Esophagus squamous epithelium (tissue), 5 donors: ENCODE measurements around the gene ITPKB. TPM values are rescaled to one million over a fixed set of nuclear protein-coding genes. Genes with fewer than 3 reads are reported as not detected.
"Not testable (repeated sequence)": the region's sequence is repeated elsewhere in the genome, so short reads cannot be mapped to it uniquely, and the experiment has no call there.

ENCODE experiments used
- DNase-seq: peaks from one replicate; lab custom pipeline; 2025; lab: John Stamatoyannopoulos, UW
- H3K27ac ChIP-seq, 4 donors: fragments of 200-600 bp; sonication (generic); one replicate each; pipeline ENCODE4 v1.5.1; 2016 to 2019; ENCODE audit warnings: mild to moderate bottlenecking in 1 of 4
- H3K27me3 ChIP-seq, 4 donors: fragments of 200-600 bp; sonication (generic); 1 replicate in 3 of 4; 2 replicates in 1 of 4; pipeline versions ENCODE4 v1.5.1 to v1.6.0; 2017 to 2021; ENCODE audit warnings: antibody characterized with exemption in 1 of 4
- H3K36me3 ChIP-seq, 3 donors: fragments of 200-600 bp; sonication (generic); one replicate each; pipeline ENCODE4 v1.5.1; 2016 to 2019
- H3K4me1 ChIP-seq, 3 donors: fragments of 200-600 bp; sonication (generic); one replicate each; pipeline ENCODE4 v1.5.1; 2017 to 2019
- H3K4me3 ChIP-seq, 4 donors: fragments of 200-600 bp; sonication (generic); 1 replicate in 3 of 4; 2 replicates in 1 of 4; pipeline ENCODE4 v1.5.1; 2016 to 2019; ENCODE audit warnings: mild to moderate bottlenecking in 2 of 4, moderate library complexity in 1 of 4
- H3K9me3 ChIP-seq, 3 donors: fragments of 200-600 bp; sonication (generic); one replicate each; pipeline ENCODE4 v1.5.1; 2016 to 2019
- POLR2A ChIP-seq, 4 donors: fragments of 450-650 bp; IDR thresholded peaks; one replicate each; pipeline ENCODE4 v1.6.1; 2017; ENCODE audit warnings: antibody characterized with exemption in 4 of 4, mild to moderate bottlenecking in 4 of 4, moderate library complexity in 3 of 4
- WGBS, 2 donors: methylation state at CpG; one replicate each; pipeline ENCODE4 v1.1.5; 2018; 5-methylcytosine and 5-hydroxymethylcytosine counted together
- intact Hi-C: fragments of 100-400 bp; cut with DNase I; formaldehyde crosslinking; loops from one replicate; pipeline ENCODE4 v1.15.0; 2022
- total RNA-seq, 4 donors: library from RNA; depleted of rRNA; stranded (reverse); fragments of >200 nt; gene quantifications; one replicate each; pipeline ENCODE4 v1.1.0, GENCODE V29; 2016
- TF ChIP-seq, protein P1 (sequence below), 6 experiments: fragments of 450-650 bp in 4 of 6; fragments of 200-600 bp in 2 of 6; sonication (generic) in 2 of 6; IDR thresholded peaks; one replicate each; pipeline ENCODE4 v1.5.1; 2016 to 2019; ENCODE audit warnings: antibody characterized with exemption in 6 of 6, mild to moderate bottlenecking in 4 of 6, moderate library complexity in 4 of 6
- donor health status: DM: yes; HTN: yes; CAD: no.

Gene ITPKB
- total RNA-seq, 4 donors from 2014 or later: 10.7 to 22.3 (median 15.9) TPM

DNA sequence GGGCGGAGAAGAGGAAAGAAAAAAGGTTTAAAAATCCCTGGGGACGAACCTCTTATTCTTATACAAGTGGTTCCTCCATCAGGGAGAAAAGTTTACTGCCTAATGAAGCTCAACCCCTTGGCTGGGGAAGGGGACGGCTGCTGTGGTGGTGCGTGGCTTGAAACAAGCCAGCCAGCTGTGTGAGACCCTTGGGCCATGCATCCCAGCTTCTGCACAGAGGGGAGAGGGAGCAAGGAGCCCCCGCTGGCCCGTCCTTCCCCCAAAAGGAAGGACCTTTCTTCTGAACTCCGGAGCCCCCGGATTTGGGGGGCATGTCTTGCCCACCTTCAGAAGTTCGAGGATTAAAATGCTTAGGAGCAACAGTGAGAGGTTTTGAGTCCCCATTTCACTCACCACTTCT lies 123.2 kb downstream of the ITPKB start:
- 81 to 90% methylated on average over 3 to 4 of the region's 9 CpGs for WGBS, 2 donors

DNA sequence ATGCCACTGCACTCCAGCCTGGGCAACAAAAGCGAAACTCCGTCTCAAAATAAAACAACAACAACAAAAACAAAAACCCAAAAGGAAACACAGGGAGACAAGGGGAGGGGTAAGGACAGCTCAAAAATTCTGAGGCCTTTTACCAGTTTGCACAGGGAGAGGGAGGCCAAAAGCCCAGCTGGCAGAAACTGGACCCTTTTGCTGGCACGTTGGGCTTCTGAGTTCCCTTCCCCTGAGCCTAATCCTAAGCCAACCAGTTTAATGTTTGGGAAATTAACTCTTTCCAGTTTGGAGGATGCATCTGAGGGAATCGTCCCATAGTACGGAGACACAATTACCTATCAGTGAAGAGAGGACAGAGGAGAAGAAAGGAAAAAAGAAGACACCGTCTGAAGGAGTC lies 127.1 kb downstream of the ITPKB start:
- WGBS, 2 donors: 75 to 81% methylated on average over 6 of the region's 6 CpGs
- not testable (repeated sequence) for DNase-seq
- intact Hi-C loops: loop anchor here (5.0 kb wide), 1 partner anchor 65 kb away; the partner anchor contains the start of gene STUM

More for the DNA sequence above, 123.2 kb downstream of the ITPKB start:
- TF ChIP-seq POLR2A (IDR thresholded peaks at IDR 0.05): no peak
- TF ChIP-seq, protein P1, sequence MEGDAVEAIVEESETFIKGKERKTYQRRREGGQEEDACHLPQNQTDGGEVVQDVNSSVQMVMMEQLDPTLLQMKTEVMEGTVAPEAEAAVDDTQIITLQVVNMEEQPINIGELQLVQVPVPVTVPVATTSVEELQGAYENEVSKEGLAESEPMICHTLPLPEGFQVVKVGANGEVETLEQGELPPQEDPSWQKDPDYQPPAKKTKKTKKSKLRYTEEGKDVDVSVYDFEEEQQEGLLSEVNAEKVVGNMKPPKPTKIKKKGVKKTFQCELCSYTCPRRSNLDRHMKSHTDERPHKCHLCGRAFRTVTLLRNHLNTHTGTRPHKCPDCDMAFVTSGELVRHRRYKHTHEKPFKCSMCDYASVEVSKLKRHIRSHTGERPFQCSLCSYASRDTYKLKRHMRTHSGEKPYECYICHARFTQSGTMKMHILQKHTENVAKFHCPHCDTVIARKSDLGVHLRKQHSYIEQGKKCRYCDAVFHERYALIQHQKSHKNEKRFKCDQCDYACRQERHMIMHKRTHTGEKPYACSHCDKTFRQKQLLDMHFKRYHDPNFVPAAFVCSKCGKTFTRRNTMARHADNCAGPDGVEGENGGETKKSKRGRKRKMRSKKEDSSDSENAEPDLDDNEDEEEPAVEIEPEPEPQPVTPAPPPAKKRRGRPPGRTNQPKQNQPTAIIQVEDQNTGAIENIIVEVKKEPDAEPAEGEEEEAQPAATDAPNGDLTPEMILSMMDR (IDR thresholded peaks at IDR 0.05): no peak
- intact Hi-C loops: no loop called here
- DNase-seq: no peak
- H3K27me3 ChIP-seq: no peaks in the 10 kb centered on the region
- no peaks in the 10 kb centered on the region for H3K4me1 ChIP-seq
- H3K9me3 ChIP-seq: no peaks in the 10 kb centered on the region
- H3K36me3 ChIP-seq: no peaks in the 10 kb centered on the region
- no peak overlapping the region for H3K27ac ChIP-seq
- no peak overlapping the region for H3K4me3 ChIP-seq

DNA sequence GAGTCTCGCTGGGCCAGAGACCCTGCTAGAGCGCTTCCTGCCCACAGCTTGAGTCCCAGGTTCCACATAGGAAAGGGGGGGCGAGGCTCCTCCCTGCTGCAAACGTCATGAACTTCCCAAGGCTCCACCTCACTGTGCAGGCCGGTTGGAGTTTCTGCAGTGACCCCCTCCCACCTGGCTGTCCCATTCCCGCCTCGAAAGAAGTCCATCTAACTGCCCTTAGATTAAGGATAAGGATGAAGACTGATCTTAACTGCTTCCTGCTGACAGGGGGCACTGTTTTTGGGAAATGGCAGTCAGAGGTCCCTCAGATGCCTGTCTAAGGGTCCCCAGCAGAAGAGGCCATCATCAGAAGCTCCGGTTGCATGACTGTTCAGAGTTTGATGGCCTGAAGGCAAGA lies 127.8 kb downstream of the ITPKB start:
- intact Hi-C loops: loop anchor here (5.0 kb wide), 1 partner anchor 64 kb away; the partner anchor contains the start of gene STUM
- WGBS, 2 donors: 58 to 70% methylated on average over 5 to 6 of the region's 8 CpGs
- Histone ChIP-seq H3K27ac (no peak overlapping the region), H3K4me1 (peaks cover under 1 to 7% (median 4%) of the 10 kb centered on the region in 3 donors), H3K27me3 (peaks cover 0 to 5% (median 0%) of the 10 kb centered on the region in 4 donors), H3K36me3 (no peaks in the 10 kb centered on the region), H3K9me3 (no peaks in the 10 kb centered on the region), H3K4me3 (no peak overlapping the region)
- TF ChIP-seq, protein P1 (IDR thresholded peaks at IDR 0.05): no peak
- TF ChIP-seq POLR2A (IDR thresholded peaks at IDR 0.05): no peak
- no peak for DNase-seq

More for the DNA sequence above, 127.1 kb downstream of the ITPKB start:
- H3K4me1 ChIP-seq, H3K4me3 ChIP-seq, H3K27ac ChIP-seq, H3K36me3 ChIP-seq, H3K9me3 ChIP-seq, H3K27me3 ChIP-seq: not testable (repeated sequence)

DNA sequence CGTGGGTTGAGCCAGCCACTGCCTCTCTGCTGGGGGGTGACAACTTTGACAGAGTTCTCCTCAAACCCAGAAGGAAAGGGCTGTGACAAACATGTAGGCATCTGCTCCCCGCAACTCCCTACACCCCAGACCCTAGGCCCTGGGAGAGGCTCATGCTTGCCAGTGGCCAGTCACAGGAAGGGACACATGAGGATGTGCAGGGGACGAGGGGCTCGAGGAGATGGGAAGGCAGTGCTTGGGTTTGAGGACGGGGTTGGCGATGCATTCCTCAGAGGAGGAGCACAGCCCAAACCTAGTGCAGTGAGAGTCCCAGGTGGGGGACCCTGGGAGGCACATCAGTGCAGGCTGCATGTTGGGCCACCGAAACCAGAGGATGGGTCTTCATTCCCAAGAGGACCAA lies 128.4 kb downstream of the ITPKB start:
- WGBS, 2 donors: 82 to 92% methylated on average over 6 of the region's 7 CpGs
- no peak overlapping the region for H3K4me3 ChIP-seq
- intact Hi-C loops: loop anchor here (5.0 kb wide), 1 partner anchor 63 kb away; the partner anchor contains the start of gene STUM
- H3K9me3 ChIP-seq: no peaks in the 10 kb centered on the region
- H3K27me3 ChIP-seq: peaks cover 0 to 5% (median 0%) of the 10 kb centered on the region in 4 donors
- DNase-seq: no peak
- no peaks in the 10 kb centered on the region for H3K36me3 ChIP-seq
- no peak overlapping the region for H3K27ac ChIP-seq
- H3K4me1 ChIP-seq: peaks cover 3 to 10% (median 8%) of the 10 kb centered on the region in 3 donors
- TF ChIP-seq, protein P1 (IDR thresholded peaks at IDR 0.05): no peak
- no peak for TF ChIP-seq POLR2A (IDR thresholded peaks at IDR 0.05)

DNA sequence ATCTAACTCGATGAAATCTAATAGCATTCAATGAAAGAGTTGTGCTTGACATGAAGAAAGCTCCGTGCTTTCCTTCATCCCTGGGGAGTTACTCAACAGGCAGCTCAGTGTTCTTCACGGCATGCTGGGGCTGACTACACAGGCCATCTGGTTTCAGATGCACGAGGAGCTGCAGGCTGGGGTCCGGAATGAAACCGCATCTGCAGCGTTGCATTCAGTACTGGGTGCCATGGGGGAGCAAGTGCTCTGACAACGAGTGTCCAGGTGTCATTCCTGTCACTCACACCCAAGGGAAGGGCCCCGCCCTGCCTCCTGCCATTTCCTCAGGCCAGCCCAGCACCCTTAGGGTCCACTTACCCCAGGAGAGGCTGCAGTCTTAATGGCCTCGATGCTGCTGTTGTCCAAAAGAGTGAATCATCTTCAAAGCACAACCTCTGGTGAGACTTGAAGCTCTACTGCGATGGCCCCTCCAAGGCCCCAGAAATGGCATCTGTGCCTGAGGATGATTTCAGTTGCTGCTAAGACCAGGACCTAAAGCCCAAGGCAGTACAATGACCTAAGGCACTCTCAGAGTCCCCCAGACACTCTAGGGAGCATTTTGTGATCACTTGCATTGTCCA lies 129.1 kb downstream of the ITPKB start:
- Histone ChIP-seq H3K27me3 (peaks cover 0 to 5% (median 0%) of the 10 kb centered on the region in 4 donors), H3K4me3 (no peak overlapping the region), H3K4me1 (peaks cover 6 to 17% (median 8%) of the 10 kb centered on the region in 3 donors), H3K27ac (no peak overlapping the region), H3K9me3 (no peaks in the 10 kb centered on the region), H3K36me3 (no peaks in the 10 kb centered on the region)
- no peak for TF ChIP-seq POLR2A (IDR thresholded peaks at IDR 0.05)
- TF ChIP-seq, protein P1 (IDR thresholded peaks at IDR 0.05): no peak
- intact Hi-C loops: loop anchor here (5.0 kb wide), 1 partner anchor 63 kb away; the partner anchor contains the start of gene STUM
- DNase-seq: no peak
- WGBS, 2 donors: 81 to 82% methylated on average over 6 to 10 of the region's 11 CpGs
